ENCODE results near the gene KCTD12. TPM values are rescaled to one million over a fixed set of nuclear protein-coding genes. Genes with fewer than 3 reads are reported as not detected.
A peak's percentile ranks its signal among the peaks of the same experiment; 100 is the strongest.

KCTD12 gene
- total and polyA plus RNA-seq, 5 donors, result 15.6 to 57.8 (median 41.6) TPM

GRCh38 chr13:76888421-76888820, 2.2 kb upstream of the KCTD12 start:
- 88% methylated on average over 1 of the region's 1 CpG for WGBS
- Histone ChIP-seq H3K4me1 (ENCODE audit: control insufficient read depth, insufficient read depth, low read length) (peaks cover 2% of the 10 kb centered on the region), H3K4me3 (ENCODE audit: low read length) (no peak overlapping the region), H3K27me3 (ENCODE audit: control insufficient read depth, insufficient read depth) (no peaks in the 10 kb centered on the region), H3K9me3 (ENCODE audit: control insufficient read depth, low read length) (no peaks in the 10 kb centered on the region), H3K27ac (ENCODE audit: low read length) (no peak overlapping the region)
- intact Hi-C loops (cut with DNase I), result loop anchor here in 2 of 4 donors (5.0 to 10.0 kb wide), 3 partner anchors 64 to 221 kb away; no protein-coding TSS in a partner anchor
- DNase-seq (no peak), ATAC-seq (no peak)

- ATAC-seq (no peak), DNase-seq (peak; percentile 20 to 62 (median 59))
- Histone ChIP-seq H3K4me1 (ENCODE audit: control insufficient read depth, insufficient read depth, low read length) (peaks cover 2% of the 10 kb centered on the region), H3K27ac (ENCODE audit: low read length) (peak overlapping the region; percentile 76), H3K9me3 (ENCODE audit: control insufficient read depth, low read length) (no peaks in the 10 kb centered on the region), H3K27me3 (ENCODE audit: control insufficient read depth, insufficient read depth) (no peaks in the 10 kb centered on the region), H3K4me3 (ENCODE audit: low read length) (peak overlapping the region; percentile 73)
- intact Hi-C loops (cut with DNase I), result loop anchor here in 2 of 4 donors (5.0 to 10.0 kb wide), 3 partner anchors 62 to 220 kb away; no protein-coding TSS in a partner anchor
- 9% methylated on average over 20 of the region's 20 CpGs for WGBS
Observed at GRCh38 chr13:76887076-76887563, 915 bp upstream of the KCTD12 start.

DNA sequence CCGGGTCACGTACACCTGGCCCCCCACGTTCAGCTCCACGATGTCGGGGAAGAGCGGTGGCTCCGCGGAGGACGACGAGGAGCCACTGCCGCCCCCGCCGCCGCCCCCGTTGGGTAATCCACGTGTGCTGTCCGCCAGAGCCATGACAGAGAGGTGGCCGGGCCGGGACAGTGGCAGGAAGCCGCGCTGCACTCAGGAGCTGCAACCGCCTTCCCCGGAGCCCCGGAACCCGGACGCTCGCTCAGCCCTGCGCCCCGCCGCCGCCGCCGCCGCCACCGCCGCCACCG, 257 bp downstream of the KCTD12 start:
- H3K4me1 ChIP-seq (ENCODE audit: control insufficient read depth, insufficient read depth, low read length), result peaks cover 2% of the 10 kb centered on the region
- DNase-seq, result no peak
- no peaks in the 10 kb centered on the region for H3K9me3 ChIP-seq (ENCODE audit: control insufficient read depth, low read length)
- intact Hi-C loops (cut with DNase I), result loop anchor here in 2 of 4 donors (5.0 to 10.0 kb wide), 3 partner anchors 61 to 219 kb away; no protein-coding TSS in a partner anchor
- peak overlapping the region; percentile 73 for H3K4me3 ChIP-seq (ENCODE audit: low read length)
- H3K27me3 ChIP-seq (ENCODE audit: control insufficient read depth, insufficient read depth), result no peaks in the 10 kb centered on the region
- WGBS, result under 1% methylated on average over 37 of the region's 37 CpGs
- H3K27ac ChIP-seq (ENCODE audit: low read length), result peak overlapping the region; percentile 86
- ATAC-seq, result no peak

DNA sequence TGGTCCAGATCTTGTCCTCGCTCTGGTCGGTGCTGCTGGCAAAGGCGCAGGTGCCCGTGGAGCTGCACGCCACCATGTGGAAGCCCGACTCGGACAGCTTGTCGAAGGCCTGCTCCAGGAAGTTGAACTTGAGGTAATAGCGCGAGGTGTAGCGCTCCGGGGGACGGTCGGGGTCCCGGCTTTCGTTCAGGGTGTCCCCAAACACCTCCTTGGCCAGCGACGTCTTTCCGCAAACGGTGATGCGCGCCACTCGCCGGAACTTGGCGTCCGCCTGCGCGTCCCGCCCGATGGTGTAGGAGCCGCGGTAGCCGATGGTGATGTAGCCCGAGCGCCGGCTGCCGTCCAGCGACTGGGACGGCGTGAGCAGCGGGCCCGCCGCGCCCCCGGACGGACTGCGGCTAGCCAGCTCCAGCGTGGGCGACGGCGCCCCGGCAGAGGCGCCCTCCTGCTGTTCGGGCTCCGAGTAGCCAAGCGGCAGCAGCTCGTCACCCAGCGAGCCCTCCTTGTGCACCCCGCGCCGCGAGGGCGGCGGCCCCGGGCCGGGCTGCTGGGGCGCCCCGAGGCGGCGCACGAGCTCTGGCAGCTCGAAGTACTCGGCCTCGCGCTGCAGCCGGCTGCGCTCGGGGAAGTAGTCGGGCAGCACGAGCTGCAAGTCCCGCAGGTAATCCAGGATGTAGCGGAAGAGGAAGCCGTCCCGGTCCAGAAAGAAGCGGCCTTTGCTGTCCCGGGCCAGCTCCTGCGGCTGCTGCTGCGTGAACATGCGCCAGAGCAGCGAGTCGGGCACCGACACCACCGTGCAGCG, 801 bp downstream of the KCTD12 start:
- no peaks in the 10 kb centered on the region for H3K27me3 ChIP-seq (ENCODE audit: control insufficient read depth, insufficient read depth)
- peak overlapping the region; percentile 86 for H3K27ac ChIP-seq (ENCODE audit: low read length)
- H3K9me3 ChIP-seq (ENCODE audit: control insufficient read depth, low read length), result no peaks in the 10 kb centered on the region
- intact Hi-C loops (cut with DNase I), result loop anchor here in 2 of 4 donors (5.0 to 10.0 kb wide), 3 partner anchors 61 to 218 kb away; no protein-coding TSS in a partner anchor
- H3K4me3 ChIP-seq (ENCODE audit: low read length), result peak overlapping the region; percentile 73
- peak; percentile 59 to 60 for ATAC-seq
- WGBS, result under 1% methylated on average over 94 of the region's 94 CpGs
- DNase-seq, result peak; percentile 76 to 92 (median 90)
- peaks cover 2% of the 10 kb centered on the region for H3K4me1 ChIP-seq (ENCODE audit: control insufficient read depth, insufficient read depth, low read length)

- 9% methylated on average over 9 of the region's 9 CpGs for WGBS
- Histone ChIP-seq H3K4me3 (ENCODE audit: low read length) (peak overlapping the region; percentile 73), H3K27ac (ENCODE audit: low read length) (peak overlapping the region; percentile 86), H3K27me3 (ENCODE audit: control insufficient read depth, insufficient read depth) (no peaks in the 10 kb centered on the region), H3K9me3 (ENCODE audit: control insufficient read depth, low read length) (no peaks in the 10 kb centered on the region), H3K4me1 (ENCODE audit: control insufficient read depth, insufficient read depth, low read length) (peaks cover 3% of the 10 kb centered on the region)
- DNase-seq (peak in 1 of 3 donors; percentile 12), ATAC-seq (no peak)
- intact Hi-C loops (cut with DNase I), result loop anchor here in 2 of 4 donors (5.0 to 10.0 kb wide), 3 partner anchors 60 to 218 kb away; no protein-coding TSS in a partner anchor
Observed at GRCh38 chr13:76884907-76885202, 1.4 kb downstream of the KCTD12 start.

- H3K27me3 ChIP-seq (ENCODE audit: control insufficient read depth, insufficient read depth), result no peaks in the 10 kb centered on the region
- H3K4me3 ChIP-seq (ENCODE audit: low read length), result peak overlapping the region; percentile 73
- no peaks in the 10 kb centered on the region for H3K9me3 ChIP-seq (ENCODE audit: control insufficient read depth, low read length)
- DNase-seq (peak; percentile 43 to 68 (median 62)), ATAC-seq (no peak)
- peaks cover 4% of the 10 kb centered on the region for H3K4me1 ChIP-seq (ENCODE audit: control insufficient read depth, insufficient read depth, low read length)
- intact Hi-C loops (cut with DNase I), result loop anchor here in 1 of 4 donors (10.0 kb wide), 1 partner anchor 60 kb away; no protein-coding TSS in a partner anchor
- H3K27ac ChIP-seq (ENCODE audit: low read length), result peak overlapping the region; percentile 43
- 22% methylated on average over 15 of the region's 15 CpGs for WGBS
Observed at GRCh38 chr13:76884186-76884906, 1.9 kb downstream of the KCTD12 start.

DNA sequence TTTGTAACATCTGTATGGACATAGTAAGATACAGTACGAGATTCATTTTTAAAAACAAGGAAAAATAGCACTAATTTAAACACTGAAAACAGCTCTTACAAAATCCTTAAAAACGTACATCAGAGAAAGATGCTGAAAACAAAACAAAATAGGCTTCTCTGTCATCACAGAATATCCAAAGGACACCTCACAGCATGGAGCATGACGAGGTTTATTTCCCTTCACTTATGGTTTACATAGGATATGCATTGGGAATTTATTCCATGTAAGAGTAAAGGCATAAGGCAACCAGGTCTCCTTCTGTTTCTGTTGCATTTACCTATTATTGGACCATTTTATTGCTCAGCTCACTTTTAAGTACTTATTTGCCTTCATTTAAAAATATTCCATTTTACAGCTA, 3.0 kb downstream of the KCTD12 start:
- intact Hi-C loops (cut with DNase I), result loop anchor here in 1 of 4 donors (10.0 kb wide), 1 partner anchor 58 kb away; no protein-coding TSS in a partner anchor
- DNase-seq, result no peak
- no peaks in the 10 kb centered on the region for H3K9me3 ChIP-seq (ENCODE audit: control insufficient read depth, low read length)
- H3K4me3 ChIP-seq (ENCODE audit: low read length), result peak overlapping the region; percentile 73
- H3K4me1 ChIP-seq (ENCODE audit: control insufficient read depth, insufficient read depth, low read length), result peaks cover 4% of the 10 kb centered on the region
- no peaks in the 10 kb centered on the region for H3K27me3 ChIP-seq (ENCODE audit: control insufficient read depth, insufficient read depth)
- H3K27ac ChIP-seq (ENCODE audit: low read length), result no peak overlapping the region
- 48% methylated on average over 3 of the region's 3 CpGs for WGBS
- no peak for ATAC-seq

- intact Hi-C loops (cut with DNase I), result loop anchor here in 1 of 4 donors (10.0 kb wide), 1 partner anchor 58 kb away; no protein-coding TSS in a partner anchor
- Histone ChIP-seq H3K4me1 (ENCODE audit: control insufficient read depth, insufficient read depth, low read length) (peaks cover 4% of the 10 kb centered on the region), H3K4me3 (ENCODE audit: low read length) (peak overlapping the region; percentile 22), H3K27ac (ENCODE audit: low read length) (no peak overlapping the region), H3K9me3 (ENCODE audit: control insufficient read depth, low read length) (no peaks in the 10 kb centered on the region), H3K27me3 (ENCODE audit: control insufficient read depth, insufficient read depth) (no peaks in the 10 kb centered on the region)
- peak in 1 of 3 donors; percentile 31 for DNase-seq
- WGBS, result 49% methylated on average over 4 of the region's 4 CpGs
- ATAC-seq, result no peak
Observed at GRCh38 chr13:76882431-76882830, 3.8 kb downstream of the KCTD12 start.

DNA sequence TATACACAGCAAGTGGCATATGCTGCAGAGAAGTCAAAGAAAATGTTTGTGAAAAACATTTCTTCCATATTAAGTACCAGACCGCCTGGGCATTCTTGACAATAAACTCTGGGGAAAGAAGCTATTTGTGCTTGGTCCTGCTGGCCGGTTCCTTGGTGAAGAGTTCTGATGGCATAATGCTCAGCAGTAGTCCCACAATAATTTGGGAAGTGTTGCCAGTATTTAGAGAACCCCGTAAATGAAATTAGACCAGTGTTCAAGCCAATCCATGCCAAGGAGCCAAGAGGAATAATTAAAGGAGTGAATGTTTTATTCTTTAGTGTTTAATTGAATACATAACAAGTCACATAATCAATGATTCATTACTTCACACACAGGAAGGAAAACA, 6.3 kb downstream of the KCTD12 start:
- ATAC-seq (no peak), DNase-seq (no peak)
- intact Hi-C loops (cut with DNase I), result loop anchor here in 1 of 4 donors (10.0 kb wide), 1 partner anchor 55 kb away; no protein-coding TSS in a partner anchor
- WGBS, result 64% methylated on average over 3 of the region's 3 CpGs
- H3K27ac ChIP-seq (ENCODE audit: low read length), result peak overlapping the region; percentile 89
- no peak overlapping the region for H3K4me3 ChIP-seq (ENCODE audit: low read length)
- H3K27me3 ChIP-seq (ENCODE audit: control insufficient read depth, insufficient read depth), result no peaks in the 10 kb centered on the region
- H3K4me1 ChIP-seq (ENCODE audit: control insufficient read depth, insufficient read depth, low read length), result peaks cover 2% of the 10 kb centered on the region
- no peaks in the 10 kb centered on the region for H3K9me3 ChIP-seq (ENCODE audit: control insufficient read depth, low read length)

DNA sequence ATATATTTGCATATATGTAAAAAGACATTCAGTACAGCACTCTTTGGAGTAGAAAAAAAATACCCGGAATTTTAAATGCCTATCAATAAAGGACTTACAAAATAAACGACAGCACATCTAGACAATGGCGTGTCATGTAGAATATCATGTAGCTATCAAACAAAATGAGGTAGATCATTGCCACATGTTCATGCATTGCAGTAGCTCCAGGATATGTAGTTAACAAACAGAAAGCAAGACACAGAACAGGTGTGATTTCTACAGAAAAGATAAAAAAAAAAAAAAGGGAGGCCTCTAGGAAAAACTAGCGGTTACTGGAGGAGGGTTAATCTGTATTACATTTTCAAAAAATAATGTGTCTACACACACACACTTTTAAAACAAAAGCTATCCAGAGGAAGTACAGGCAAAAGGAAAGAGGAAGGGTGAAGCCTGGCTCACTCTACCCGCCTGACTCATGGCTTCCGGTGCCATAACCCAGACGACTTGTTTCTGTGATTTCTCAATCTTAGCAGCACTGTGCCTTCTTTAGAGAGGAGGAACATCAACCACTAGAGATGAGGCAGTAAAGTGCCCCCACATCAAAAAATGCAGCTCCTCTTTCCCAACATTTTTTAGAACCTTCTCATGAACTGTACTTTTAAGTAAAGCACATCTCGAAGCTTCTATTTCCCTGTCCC, 6.9 kb downstream of the KCTD12 start:
- peak; percentile 78 to 85 (median 82) for DNase-seq
- Histone ChIP-seq H3K27me3 (ENCODE audit: control insufficient read depth, insufficient read depth) (no peaks in the 10 kb centered on the region), H3K9me3 (ENCODE audit: control insufficient read depth, low read length) (no peaks in the 10 kb centered on the region), H3K27ac (ENCODE audit: low read length) (no peak overlapping the region), H3K4me3 (ENCODE audit: low read length) (no peak overlapping the region), H3K4me1 (ENCODE audit: control insufficient read depth, insufficient read depth, low read length) (peaks cover 2% of the 10 kb centered on the region)
- peak; percentile 95 to 98 for ATAC-seq
- intact Hi-C loops (cut with DNase I), result no loop called here
- WGBS, result 49% methylated on average over 8 of the region's 8 CpGs
